HEK293 (cell line): Measurements from ENCODE around the gene FKBP8.

Experiments
- CTCF ChIA-PET: fragments of 350-600 bp; formaldehyde crosslinking; extraction: SDS; loops from one replicate; lab custom pipeline; 2021; ENCODE audit warnings: antibody characterized with exemption; lab: Yijun Ruan, JAX
- POLR2A ChIA-PET: fragments of 300-600 bp; formaldehyde crosslinking; extraction: SDS; loops from one replicate; lab custom pipeline; 2020; ENCODE audit warnings: antibody characterized with exemption, inconsistent platforms; lab: Yijun Ruan, JAX
- H3K27ac ChIP-seq: fragments of 200-500 bp; sonication (Bioruptor generic); 2 replicates; pipeline ENCODE4 v1.5.1; 2014; ENCODE audit warnings: low read depth, low read length, control low read depth, inconsistent platforms; ENCODE audit errors: extremely low read depth
- H3K36me3 ChIP-seq, 2 experiments: fragments of 200-500 bp in 1 of 2; sonication (Bioruptor generic) in 1 of 2; 1 replicate in 1 of 2; 2 replicates in 1 of 2; pipeline ENCODE4 v1.5.1; 2014 to 2017; ENCODE audit warnings: inconsistent platforms in 2 of 2, low read length in 2 of 2; ENCODE audit not compliant: control insufficient read depth in 2 of 2, insufficient read depth in 1 of 2
- H3K4me1 ChIP-seq: fragments of 200-500 bp; sonication (Bioruptor generic); 2 replicates; pipeline ENCODE4 v1.5.1; 2014; ENCODE audit warnings: mild to moderate bottlenecking, low read length, inconsistent platforms; ENCODE audit not compliant: control insufficient read depth, insufficient read depth
- H3K4me3 ChIP-seq: 2 replicates; pipeline ENCODE4 v1.5.1; 2011; ENCODE audit warnings: low read depth, mild to moderate bottlenecking, control low read depth, low read length, moderate library complexity
- H3K9me3 ChIP-seq: fragments of 200-500 bp; sonication (Bioruptor generic); 2 replicates; pipeline ENCODE4 v1.5.1; 2014; ENCODE audit warnings: low read depth, low read length, inconsistent platforms; ENCODE audit not compliant: control insufficient read depth, insufficient read depth
- GLIS1 ChIP-seq: fragments of 450-650 bp; formaldehyde crosslinking; IDR thresholded peaks from 2 replicates; pipeline ENCODE4 v1.5.1; 2016; ENCODE audit warnings: missing biosample characterization, missing genetic modification characterization
- PBX3 ChIP-seq: sonication (generic); formaldehyde crosslinking; IDR thresholded peaks from 2 replicates; pipeline ENCODE4 v1.8.1; 2022; ENCODE audit warnings: mild to moderate bottlenecking, moderate library complexity, missing genetic modification reagents
- SETDB1 ChIP-seq: IDR thresholded peaks from one replicate; pipeline ENCODE4 v1.6.1; 2017; ENCODE audit warnings: mild to moderate bottlenecking, low read length, moderate library complexity, mixed read lengths; ENCODE audit not compliant: insufficient read length
- SP2 ChIP-seq: fragments of 450-650 bp; formaldehyde crosslinking; IDR thresholded peaks from 2 replicates; pipeline ENCODE4 v1.5.1; 2016; ENCODE audit warnings: missing biosample characterization, missing genetic modification characterization
- ZBTB10 ChIP-seq: fragments of 450-650 bp; formaldehyde crosslinking; IDR thresholded peaks from 2 replicates; pipeline ENCODE4 v1.5.1; 2016; ENCODE audit warnings: missing biosample characterization, missing genetic modification characterization
- ZIC2 ChIP-seq: fragments of 450-650 bp; formaldehyde crosslinking; IDR thresholded peaks from 2 replicates; pipeline ENCODE4 v1.5.1; 2016; ENCODE audit warnings: missing biosample characterization, missing genetic modification characterization
- ZNF140 ChIP-seq: fragments of 450-650 bp; formaldehyde crosslinking; IDR thresholded peaks from 2 replicates; pipeline ENCODE4 v1.5.1; 2016; ENCODE audit warnings: missing biosample characterization, missing genetic modification characterization
- ZNF16 ChIP-seq: fragments of 450-650 bp; formaldehyde crosslinking; IDR thresholded peaks from 2 replicates; pipeline ENCODE4 v1.5.1; 2016; ENCODE audit warnings: low read depth, missing biosample characterization, missing genetic modification characterization
- ZNF174 ChIP-seq: fragments of 450-650 bp; formaldehyde crosslinking; IDR thresholded peaks from 2 replicates; pipeline ENCODE4 v1.5.0; 2017; ENCODE audit warnings: missing biosample characterization, mild to moderate bottlenecking, missing genetic modification characterization
- ZNF280C ChIP-seq: fragments of 450-650 bp; formaldehyde crosslinking; IDR thresholded peaks from 2 replicates; pipeline ENCODE4 v1.5.1; 2016; ENCODE audit warnings: missing biosample characterization, missing genetic modification characterization
- ZNF362 ChIP-seq: fragments of 450-650 bp; formaldehyde crosslinking; IDR thresholded peaks from 2 replicates; pipeline ENCODE4 v1.5.1; 2016; ENCODE audit warnings: missing biosample characterization, missing genetic modification characterization
- ZNF530 ChIP-seq: fragments of 450-650 bp; formaldehyde crosslinking; IDR thresholded peaks from 2 replicates; pipeline ENCODE4 v1.5.1; 2016; ENCODE audit warnings: low read depth, missing biosample characterization, missing genetic modification characterization
- ZNF639 ChIP-seq: fragments of 450-650 bp; formaldehyde crosslinking; IDR thresholded peaks from 2 replicates; pipeline ENCODE4 v1.5.1; 2016; ENCODE audit warnings: missing biosample characterization, missing genetic modification characterization
- ZNF791 ChIP-seq: fragments of 450-650 bp; formaldehyde crosslinking; IDR thresholded peaks from 2 replicates; pipeline ENCODE4 v1.5.1; 2016; ENCODE audit warnings: missing biosample characterization, missing genetic modification characterization
- ZSCAN23 ChIP-seq: fragments of 450-650 bp; formaldehyde crosslinking; IDR thresholded peaks from 2 replicates; pipeline ENCODE4 v1.5.1; 2016; ENCODE audit warnings: missing biosample characterization, missing genetic modification characterization

The FKBP8 gene

GRCh38 chr19:18515959-18516358, 27.4 kb downstream of the FKBP8 start:
- ChIA-PET POLR2A (interaction anchor here (0.6 kb wide), 1 partner anchor 223 kb away, joined by 3 read pairs; no protein-coding TSS in a partner anchor), CTCF (interaction anchor here (0.7 to 1.5 kb wide), 4 partner anchors 8 to 345 kb away, joined by 3 to 5 read pairs (median 4); no protein-coding TSS in a partner anchor)
- Histone ChIP-seq H3K36me3 (no peaks in the 10 kb centered on the region), H3K9me3 (no peaks in the 10 kb centered on the region), H3K4me3 (no peak overlapping the region), H3K27ac (no peak overlapping the region), H3K4me1 (peaks cover 3% of the 10 kb centered on the region; the same call in 1 of the 2 replicates)
- TF ChIP-seq ZNF530 (no peak), ZNF140 (tag by site-specific recombination) (no peak), ZNF362 (tag by site-specific recombination) (no peak), ZBTB10 (tag by site-specific recombination) (no peak), ZNF174 (tag by site-specific recombination) (no peak), SP2 (tag by site-specific recombination) (no peak), ZNF280C (tag by site-specific recombination) (no peak), PBX3 (no peak), ZNF639 (tag by site-specific recombination) (no peak), ZNF791 (no peak), ZSCAN23 (tag by site-specific recombination) (no peak), ZIC2 (peak; percentile 68), SETDB1 (no peak), GLIS1 (tag by site-specific recombination) (peak; percentile 51), ZNF16 (tag by site-specific recombination) (no peak)
